ENCODE measurements around the gene GPANK1. TPM values are rescaled to one million over a fixed set of nuclear protein-coding genes. Genes with fewer than 3 reads are reported as not detected.

The GPANK1 gene
- total and polyA plus RNA-seq, 2 of the 13 experiments (the other 11 are each of a cell fraction or from before 2014, with no cell fraction given): 15.4 to 22.8 TPM

DNA sequence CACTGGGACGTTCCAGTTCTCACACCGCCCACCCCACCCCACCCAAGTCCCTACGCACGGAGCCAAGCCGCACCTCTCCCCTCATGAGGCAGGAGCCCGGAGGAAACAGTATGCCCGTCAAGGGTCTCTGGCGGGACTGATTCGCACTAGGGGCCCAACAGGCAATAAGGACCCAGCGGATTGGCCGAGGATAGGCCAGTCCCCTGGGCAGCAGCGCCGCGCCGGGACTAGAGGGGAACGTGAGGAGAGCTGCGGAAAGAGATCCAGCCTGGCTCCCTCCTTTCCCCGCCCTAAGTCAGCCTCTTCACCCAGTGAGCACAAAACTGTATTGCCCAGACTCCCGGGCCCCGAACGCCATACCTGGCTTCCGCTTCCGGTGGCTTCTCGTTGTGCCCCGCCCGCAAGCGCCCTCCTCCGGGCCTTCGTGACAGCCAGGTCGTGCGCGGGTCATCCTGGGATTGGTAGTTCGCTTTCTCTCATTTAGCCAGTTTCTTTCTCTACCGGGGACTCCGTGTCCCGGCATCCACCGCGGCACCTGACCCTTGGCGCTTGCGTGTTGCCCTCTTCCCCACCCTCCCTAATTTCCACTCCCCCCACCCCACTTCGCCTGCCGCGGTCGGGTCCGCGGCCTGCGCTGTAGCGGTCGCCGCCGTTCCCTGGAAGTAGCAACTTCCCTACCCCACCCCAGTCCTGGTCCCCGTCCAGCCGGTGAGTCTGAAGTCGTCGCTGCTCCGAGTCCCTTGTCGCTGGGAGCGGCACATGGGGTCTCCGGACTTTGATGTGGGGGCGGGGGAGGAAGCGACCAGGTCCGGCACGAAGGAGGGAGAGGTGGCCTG is 922 bp upstream of the GPANK1 start, which contains the start of gene CSNK2B (continued):
- TF ChIP-seq, protein P1, sequence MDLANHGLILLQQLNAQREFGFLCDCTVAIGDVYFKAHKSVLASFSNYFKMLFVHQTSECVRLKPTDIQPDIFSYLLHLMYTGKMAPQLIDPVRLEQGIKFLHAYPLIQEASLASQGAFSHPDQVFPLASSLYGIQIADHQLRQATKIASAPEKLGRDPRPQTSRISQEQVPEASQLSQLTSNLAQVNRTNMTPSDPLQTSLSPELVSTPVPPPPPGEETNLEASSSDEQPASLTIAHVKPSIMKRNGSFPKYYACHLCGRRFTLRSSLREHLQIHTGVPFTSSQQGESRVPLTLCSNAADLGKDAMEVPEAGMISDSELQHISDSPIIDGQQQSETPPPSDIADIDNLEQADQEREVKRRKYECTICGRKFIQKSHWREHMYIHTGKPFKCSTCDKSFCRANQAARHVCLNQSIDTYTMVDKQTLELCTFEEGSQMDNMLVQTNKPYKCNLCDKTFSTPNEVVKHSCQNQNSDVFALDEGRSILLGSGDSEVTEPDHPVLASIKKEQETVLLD (CRISPR knock-in tag; IDR thresholded peaks at IDR 0.05; ENCODE audit: low read depth): no peak
- TF ChIP-seq BRD4 (CRISPR knock-in tag; IDR thresholded peaks at IDR 0.05): no peak; the same call in 1 of the 2 replicates
- no peak for TF ChIP-seq NCOA2 (CRISPR knock-in tag; IDR thresholded peaks at IDR 0.05)
- no peak for TF ChIP-seq ZNF546 (CRISPR knock-in tag; conservative IDR thresholded peaks at IDR 0.05)
- TF ChIP-seq ZNF503 (CRISPR knock-in tag; IDR thresholded peaks at IDR 0.05): no peak; the same call in 1 of the 2 replicates
- TF ChIP-seq CREB1 (IDR thresholded peaks at IDR 0.05): peak; percentile 81
- TF ChIP-seq CREB1 (CRISPR knock-in tag; IDR thresholded peaks at IDR 0.05): peak; percentile 93
- TF ChIP-seq ZNF558 (CRISPR knock-in tag; IDR thresholded peaks at IDR 0.05; ENCODE audit: borderline replicate concordance): 0 out of 2 replicates have a peak, but pooled peaks have one; percentile 15
- TF ChIP-seq THAP11 (CRISPR knock-in tag; IDR thresholded peaks at IDR 0.05): peak; percentile 99
- TF ChIP-seq ZFAT (CRISPR knock-in tag; conservative IDR thresholded peaks at IDR 0.05): no peak
- TF ChIP-seq TRIM24 (CRISPR knock-in tag; IDR thresholded peaks at IDR 0.05): no peak
- TF ChIP-seq RFX3 (CRISPR knock-in tag; IDR thresholded peaks at IDR 0.05): 0 out of 2 replicates have a peak, but pooled peaks have one; percentile 13
- TF ChIP-seq, protein P2, sequence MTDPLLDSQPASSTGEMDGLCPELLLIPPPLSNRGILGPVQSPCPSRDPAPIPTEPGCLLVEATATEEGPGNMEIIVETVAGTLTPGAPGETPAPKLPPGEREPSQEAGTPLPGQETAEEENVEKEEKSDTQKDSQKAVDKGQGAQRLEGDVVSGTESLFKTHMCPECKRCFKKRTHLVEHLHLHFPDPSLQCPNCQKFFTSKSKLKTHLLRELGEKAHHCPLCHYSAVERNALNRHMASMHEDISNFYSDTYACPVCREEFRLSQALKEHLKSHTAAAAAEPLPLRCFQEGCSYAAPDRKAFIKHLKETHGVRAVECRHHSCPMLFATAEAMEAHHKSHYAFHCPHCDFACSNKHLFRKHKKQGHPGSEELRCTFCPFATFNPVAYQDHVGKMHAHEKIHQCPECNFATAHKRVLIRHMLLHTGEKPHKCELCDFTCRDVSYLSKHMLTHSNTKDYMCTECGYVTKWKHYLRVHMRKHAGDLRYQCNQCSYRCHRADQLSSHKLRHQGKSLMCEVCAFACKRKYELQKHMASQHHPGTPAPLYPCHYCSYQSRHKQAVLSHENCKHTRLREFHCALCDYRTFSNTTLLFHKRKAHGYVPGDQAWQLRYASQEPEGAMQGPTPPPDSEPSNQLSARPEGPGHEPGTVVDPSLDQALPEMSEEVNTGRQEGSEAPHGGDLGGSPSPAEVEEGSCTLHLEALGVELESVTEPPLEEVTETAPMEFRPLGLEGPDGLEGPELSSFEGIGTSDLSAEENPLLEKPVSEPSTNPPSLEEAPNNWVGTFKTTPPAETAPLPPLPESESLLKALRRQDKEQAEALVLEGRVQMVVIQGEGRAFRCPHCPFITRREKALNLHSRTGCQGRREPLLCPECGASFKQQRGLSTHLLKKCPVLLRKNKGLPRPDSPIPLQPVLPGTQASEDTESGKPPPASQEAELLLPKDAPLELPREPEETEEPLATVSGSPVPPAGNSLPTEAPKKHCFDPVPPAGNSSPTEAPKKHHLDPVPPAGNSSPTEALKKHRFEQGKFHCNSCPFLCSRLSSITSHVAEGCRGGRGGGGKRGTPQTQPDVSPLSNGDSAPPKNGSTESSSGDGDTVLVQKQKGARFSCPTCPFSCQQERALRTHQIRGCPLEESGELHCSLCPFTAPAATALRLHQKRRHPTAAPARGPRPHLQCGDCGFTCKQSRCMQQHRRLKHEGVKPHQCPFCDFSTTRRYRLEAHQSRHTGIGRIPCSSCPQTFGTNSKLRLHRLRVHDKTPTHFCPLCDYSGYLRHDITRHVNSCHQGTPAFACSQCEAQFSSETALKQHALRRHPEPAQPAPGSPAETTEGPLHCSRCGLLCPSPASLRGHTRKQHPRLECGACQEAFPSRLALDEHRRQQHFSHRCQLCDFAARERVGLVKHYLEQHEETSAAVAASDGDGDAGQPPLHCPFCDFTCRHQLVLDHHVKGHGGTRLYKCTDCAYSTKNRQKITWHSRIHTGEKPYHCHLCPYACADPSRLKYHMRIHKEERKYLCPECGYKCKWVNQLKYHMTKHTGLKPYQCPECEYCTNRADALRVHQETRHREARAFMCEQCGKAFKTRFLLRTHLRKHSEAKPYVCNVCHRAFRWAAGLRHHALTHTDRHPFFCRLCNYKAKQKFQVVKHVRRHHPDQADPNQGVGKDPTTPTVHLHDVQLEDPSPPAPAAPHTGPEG (CRISPR knock-in tag; IDR thresholded peaks at IDR 0.05): peak; percentile 41; the same call in 1 of the 2 replicates
- no peak for TF ChIP-seq ZNF790 (CRISPR knock-in tag; IDR thresholded peaks at IDR 0.05; ENCODE audit: borderline replicate concordance)
- peak; percentile 73; the same call in 1 of the 2 replicates for TF ChIP-seq ZNF788 (CRISPR knock-in tag; IDR thresholded peaks at IDR 0.05; ENCODE audit: borderline replicate concordance)
- no peak; the same call in 1 of the 2 replicates for TF ChIP-seq BRCA1 (CRISPR knock-in tag; IDR thresholded peaks at IDR 0.05)
- TF ChIP-seq PHB2 (IDR thresholded peaks at IDR 0.05; ENCODE audit: partially characterized antibody): no peak
- TF ChIP-seq KAT8 (CRISPR knock-in tag; IDR thresholded peaks at IDR 0.05): peak; percentile 94
- TF ChIP-seq ZNF598 (CRISPR knock-in tag; IDR thresholded peaks at IDR 0.05; ENCODE audit: borderline replicate concordance): no peak
- TF ChIP-seq PHF21A (CRISPR knock-in tag; IDR thresholded peaks at IDR 0.05): 0 out of 2 replicates have a peak, but pooled peaks have one; percentile 11
- peak; percentile 80; the same call in 1 of the 2 replicates for TF ChIP-seq KDM2A (CRISPR knock-in tag; IDR thresholded peaks at IDR 0.05; ENCODE audit: borderline replicate concordance, low read depth)
- TF ChIP-seq TMF1 (CRISPR knock-in tag; IDR thresholded peaks at IDR 0.05; ENCODE audit: low read depth): peak; percentile 93; the same call in 1 of the 2 replicates

Data from HepG2 (cell line).